ENCODE results near the gene ERN2.

DNA sequence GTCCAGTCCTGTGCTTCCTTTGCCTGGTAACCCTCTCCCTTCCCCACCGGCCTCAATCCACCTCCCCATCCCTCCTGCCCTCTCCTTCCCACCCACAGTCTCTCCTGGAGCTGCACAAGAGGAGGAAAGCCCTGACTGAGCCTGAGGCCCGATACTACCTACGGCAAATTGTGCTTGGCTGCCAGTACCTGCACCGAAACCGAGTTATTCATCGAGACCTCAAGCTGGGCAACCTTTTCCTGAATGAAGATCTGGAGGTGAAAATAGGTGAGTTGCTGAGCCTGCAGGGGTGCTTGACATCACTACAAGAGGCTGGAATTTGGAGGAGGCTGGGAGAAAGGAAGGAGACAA, 33.1 kb downstream of the ERN2 start:
- TF ChIP-seq, protein P1, sequence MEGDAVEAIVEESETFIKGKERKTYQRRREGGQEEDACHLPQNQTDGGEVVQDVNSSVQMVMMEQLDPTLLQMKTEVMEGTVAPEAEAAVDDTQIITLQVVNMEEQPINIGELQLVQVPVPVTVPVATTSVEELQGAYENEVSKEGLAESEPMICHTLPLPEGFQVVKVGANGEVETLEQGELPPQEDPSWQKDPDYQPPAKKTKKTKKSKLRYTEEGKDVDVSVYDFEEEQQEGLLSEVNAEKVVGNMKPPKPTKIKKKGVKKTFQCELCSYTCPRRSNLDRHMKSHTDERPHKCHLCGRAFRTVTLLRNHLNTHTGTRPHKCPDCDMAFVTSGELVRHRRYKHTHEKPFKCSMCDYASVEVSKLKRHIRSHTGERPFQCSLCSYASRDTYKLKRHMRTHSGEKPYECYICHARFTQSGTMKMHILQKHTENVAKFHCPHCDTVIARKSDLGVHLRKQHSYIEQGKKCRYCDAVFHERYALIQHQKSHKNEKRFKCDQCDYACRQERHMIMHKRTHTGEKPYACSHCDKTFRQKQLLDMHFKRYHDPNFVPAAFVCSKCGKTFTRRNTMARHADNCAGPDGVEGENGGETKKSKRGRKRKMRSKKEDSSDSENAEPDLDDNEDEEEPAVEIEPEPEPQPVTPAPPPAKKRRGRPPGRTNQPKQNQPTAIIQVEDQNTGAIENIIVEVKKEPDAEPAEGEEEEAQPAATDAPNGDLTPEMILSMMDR (IDR thresholded peaks at IDR 0.05 in 2 of 3, conservative IDR thresholded peaks at IDR 0.05 in 1 of 3; ENCODE audit: borderline replicate concordance in 1 of 3, insufficient read depth in 1 of 3, low read depth in 2 of 3, low read length in 2 of 3): no peak
- TF ChIP-seq POLR2A (IDR thresholded peaks at IDR 0.05; ENCODE audit: borderline replicate concordance, extremely low read depth, insufficient read depth, insufficient read length): no peak
- TF ChIP-seq, protein P2, sequence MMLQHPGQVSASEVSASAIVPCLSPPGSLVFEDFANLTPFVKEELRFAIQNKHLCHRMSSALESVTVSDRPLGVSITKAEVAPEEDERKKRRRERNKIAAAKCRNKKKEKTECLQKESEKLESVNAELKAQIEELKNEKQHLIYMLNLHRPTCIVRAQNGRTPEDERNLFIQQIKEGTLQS (IDR thresholded peaks at IDR 0.05): no peak
